CD4-positive, alpha-beta T cell treated with Interleukin-17A for 4 hours (primary cell): Measurements from ENCODE around the gene CYFIP1.
"Not testable (repeated sequence)": the region's sequence is repeated elsewhere in the genome, so short reads cannot be mapped to it uniquely, and the experiment has no call there.

ENCODE experiments used
- DNase-seq: peaks from one replicate; pipeline ENCODE4 v3.0.0-alpha.2; 2020; ENCODE audit warnings: mixed read lengths

CYFIP1 gene

GRCh38 chr15:22980189-22981050 is at the start of gene CYFIP1:
Gene CYFIP1 (minus strand): TSS chr15:22980368. CDS start chr15:22947285, 33,083 bp downstream.
- DNase-seq: peak; percentile 36

GRCh38 chr15:23026218-23026617 is 46.0 kb upstream of the CYFIP1 start:
- DNase-seq: no peak

DNA sequence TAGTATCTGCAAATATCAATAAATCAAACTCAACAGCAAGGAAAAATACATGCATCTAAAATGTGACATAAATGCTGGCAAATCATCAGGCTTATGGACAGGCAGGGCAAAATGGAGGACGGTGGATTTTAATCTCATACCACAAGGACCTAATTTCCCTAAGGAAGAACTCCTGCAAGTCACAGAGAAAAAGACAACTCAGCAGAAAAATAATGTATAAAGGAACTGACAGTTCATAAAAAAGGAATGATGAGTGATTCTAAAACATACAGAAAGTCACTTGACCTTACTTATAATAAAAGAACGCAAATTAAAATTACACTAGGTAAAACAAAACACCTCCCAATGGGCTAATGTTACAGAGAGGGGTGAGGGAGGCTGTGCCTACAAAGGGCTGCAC is 42.0 kb upstream of the CYFIP1 start:
- no peak for DNase-seq

GRCh38 chr15:23014394-23015000 is 34.3 kb upstream of the CYFIP1 start:
- no peak for DNase-seq

DNA sequence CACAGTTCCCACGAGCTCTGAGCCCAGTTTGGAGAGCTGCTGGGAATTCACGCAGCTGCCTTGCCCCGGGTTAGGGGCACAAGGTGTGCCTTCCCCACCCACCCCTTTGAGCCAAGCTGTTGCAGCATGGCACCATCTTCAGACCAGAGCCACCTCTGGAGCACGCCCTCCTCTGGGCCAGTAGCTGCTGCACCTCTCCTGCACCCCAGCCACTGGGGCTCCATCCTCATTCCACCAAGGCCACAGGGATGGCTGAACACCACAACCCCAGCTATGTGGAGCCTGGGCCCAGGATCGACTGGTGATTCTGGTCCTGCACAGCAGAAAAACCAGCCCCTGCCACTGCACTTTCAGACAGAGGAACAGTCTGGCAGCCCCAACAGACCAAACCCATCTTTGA is 33.5 kb upstream of the CYFIP1 start:
- DNase-seq: no peak

- DNase-seq: not testable (repeated sequence)
Measured at GRCh38 chr15:23012616-23013015, 32.4 kb upstream of the CYFIP1 start.

DNA sequence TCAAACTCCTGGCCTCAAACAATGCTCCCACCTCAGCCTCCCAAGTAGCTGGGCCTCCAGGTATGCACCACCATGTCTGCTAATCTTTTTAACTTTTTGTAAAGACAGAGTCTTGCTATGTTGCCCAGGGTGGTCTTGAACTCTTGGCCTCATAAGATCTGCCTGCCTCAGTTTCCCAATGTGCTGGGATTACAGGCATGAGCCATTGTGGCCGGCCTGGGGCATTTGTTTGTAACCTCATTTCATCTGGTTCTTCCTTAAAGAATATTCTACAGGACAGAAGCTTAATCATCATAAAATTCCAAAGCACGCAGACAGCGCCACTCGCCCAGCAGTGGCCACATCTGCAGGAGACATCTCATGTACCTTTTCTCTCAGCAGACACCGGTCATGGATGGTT is 23.6 kb upstream of the CYFIP1 start:
- no peak for DNase-seq

GRCh38 chr15:23002920-23003319 is 22.8 kb upstream of the CYFIP1 start:
- DNase-seq: no peak

DNA sequence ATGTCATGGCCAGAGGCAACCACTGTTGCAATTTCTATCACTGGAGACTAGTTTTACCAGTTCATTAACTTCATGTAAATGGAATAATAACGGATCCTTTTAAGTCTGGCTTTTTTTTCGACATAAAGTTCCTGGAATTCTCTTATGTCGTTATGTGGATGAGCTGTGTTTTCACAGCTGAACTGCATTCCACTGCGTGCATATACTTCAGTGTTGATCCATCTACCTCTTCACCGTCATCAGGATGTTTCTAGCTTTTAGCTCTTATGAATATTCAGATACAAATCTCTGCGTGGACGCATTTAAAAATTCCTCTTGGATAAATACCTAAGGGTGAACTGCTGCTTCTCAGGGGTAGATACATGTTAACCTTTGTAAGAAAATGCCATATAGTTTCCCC is 15.6 kb upstream of the CYFIP1 start:
- no peak for DNase-seq

DNA sequence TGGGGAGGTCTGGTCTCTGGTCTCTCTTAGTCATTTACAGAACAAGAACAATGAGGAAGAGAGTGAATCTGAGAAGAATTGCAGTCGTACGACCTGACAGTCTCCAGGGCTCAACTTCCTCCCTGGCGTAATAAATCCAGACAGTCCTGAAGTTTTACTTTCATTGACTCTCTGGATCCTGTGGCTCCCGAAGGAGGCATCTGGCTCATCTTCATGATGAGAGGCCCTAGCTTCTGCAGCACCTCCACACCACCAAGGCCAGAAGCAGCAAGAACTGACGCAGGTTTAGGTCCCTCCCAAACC is 11.8 kb upstream of the CYFIP1 start:
- DNase-seq: no peak

- no peak for DNase-seq
Measured at GRCh38 chr15:22989576-22990477, 9.7 kb upstream of the CYFIP1 start.

GRCh38 chr15:22988811-22989210 is 8.6 kb upstream of the CYFIP1 start:
- DNase-seq: no peak

GRCh38 chr15:22981931-22982330 is 1.8 kb upstream of the CYFIP1 start:
- not testable (repeated sequence) for DNase-seq

GRCh38 chr15:22981051-22981840 is 1.1 kb upstream of the CYFIP1 start:
- no peak for DNase-seq

GRCh38 chr15:22979238-22980188 is 655 bp downstream of the CYFIP1 start:
- peak; percentile 42 for DNase-seq

DNA sequence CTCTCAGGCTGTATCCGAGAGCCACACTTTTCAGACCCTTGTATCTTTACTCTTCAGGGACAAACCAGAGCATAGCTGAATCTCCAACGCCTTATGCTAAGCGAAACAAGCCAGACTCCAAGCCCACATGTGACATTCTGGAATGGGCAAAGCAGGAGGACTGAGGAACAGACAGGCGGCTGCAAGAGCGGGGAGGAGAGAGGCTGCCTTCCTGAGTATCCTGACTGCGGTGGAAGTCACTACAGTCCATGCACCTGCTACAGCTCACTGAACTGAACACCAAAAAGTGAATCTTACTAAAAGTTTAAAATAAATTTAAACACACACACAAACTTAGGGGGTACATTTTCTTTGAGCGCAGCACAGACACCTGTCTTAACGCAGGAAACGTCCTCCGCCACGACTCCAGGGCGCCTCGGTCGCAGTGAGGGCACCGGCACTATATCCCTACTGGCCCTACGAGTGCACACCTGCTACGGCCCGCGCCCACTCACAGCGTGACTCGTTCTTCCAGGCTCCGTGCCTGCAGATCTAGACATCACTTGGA is 1.4 kb downstream of the CYFIP1 start:
- peak; percentile 14 for DNase-seq

DNA sequence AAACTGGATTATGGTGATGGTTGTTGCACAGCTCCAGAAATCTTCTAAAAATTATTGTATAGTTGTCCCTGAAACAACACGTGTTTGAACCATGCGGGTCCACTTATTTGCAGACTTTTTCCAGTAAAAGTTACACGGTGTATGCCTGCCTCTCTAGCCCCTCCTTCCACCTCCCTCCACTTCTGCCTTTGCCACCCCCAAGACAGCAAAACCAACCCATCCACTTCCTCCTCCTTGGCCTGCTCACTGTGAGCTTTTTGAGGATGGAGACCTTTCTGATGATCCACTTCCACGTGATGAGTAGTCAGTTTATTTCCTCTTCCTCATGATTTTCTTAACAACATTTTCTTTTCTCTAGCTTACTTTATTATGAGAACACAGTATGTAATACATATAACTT is 5.4 kb downstream of the CYFIP1 start:
- no peak for DNase-seq

DNA sequence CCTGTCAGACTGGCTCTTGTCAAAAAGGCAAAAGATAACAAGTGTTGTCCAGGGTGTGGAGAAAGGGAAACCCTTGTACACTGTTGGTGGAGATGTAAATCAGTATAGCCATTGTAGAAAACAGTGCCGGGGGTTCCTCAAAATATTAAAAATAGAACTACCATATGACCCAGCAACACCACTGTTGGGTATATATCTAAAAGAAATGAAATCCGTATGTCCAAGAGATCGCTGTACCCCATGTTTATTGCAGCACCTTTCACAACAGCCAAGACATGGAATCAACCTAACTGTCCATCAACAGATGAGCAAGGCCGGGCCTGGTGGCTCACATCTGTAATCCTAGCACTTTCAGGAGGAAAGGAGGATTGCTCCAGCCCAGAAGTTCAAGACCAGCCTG is 6.2 kb downstream of the CYFIP1 start:
- no peak for DNase-seq

- no peak for DNase-seq
Measured at GRCh38 chr15:22973286-22973685, 6.9 kb downstream of the CYFIP1 start.

DNA sequence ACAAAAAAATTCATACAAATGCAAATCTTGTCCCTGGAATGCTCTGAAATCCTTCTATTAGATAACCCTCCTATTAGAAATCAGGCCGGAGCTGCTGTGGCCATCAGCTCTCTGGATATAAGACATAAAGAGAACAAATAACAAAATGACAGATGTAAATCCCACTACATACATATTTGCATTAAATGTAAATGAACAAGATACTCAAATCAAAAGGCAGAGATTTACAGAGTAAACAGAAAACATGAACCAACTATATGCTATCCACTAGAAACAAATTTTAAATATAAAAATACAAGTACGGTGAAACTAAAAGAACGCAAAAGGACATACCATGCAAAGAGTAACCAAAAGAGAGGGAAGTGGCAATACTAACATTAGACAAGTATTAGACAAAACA is 10.7 kb downstream of the CYFIP1 start:
- DNase-seq: no peak

DNA sequence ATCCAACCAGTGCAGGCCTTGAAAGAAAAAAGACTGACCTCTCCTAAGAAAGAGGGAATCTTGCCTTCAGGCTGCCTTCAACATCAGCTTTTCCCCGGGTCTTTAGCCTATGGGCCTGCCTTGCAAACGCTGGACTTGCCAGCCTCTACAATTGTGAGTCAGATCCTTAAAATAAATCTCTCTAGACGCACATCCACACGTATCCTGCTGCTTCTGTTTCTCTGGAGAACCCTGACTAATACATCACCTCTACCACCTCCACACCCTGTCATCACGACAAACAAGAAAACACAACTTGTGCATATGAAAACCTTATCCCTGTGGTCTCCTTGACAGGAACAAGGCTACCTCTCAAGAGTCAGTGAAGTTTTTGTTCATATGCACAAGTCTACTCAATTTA is 11.8 kb downstream of the CYFIP1 start:
- DNase-seq: no peak
